IMR-90 (cell line): ENCODE results near the gene IFNK. TPM values are rescaled to one million over a fixed set of nuclear protein-coding genes. Genes with fewer than 3 reads are reported as not detected.

ENCODE experiments used
- ATAC-seq: fragments of 200-7000 bp; cut with Tn5 transposase; 2 replicates; pipeline ENCODE4 v1.9.1; 2020; ENCODE audit warnings: low read depth, mild to moderate bottlenecking, moderate library complexity
- BruUV-seq: library from RNA; stranded (reverse); fragments of 400-500 nt; replicated peaks from 2 replicates; lab custom pipeline; 2021; lab: Mats Ljungman, UMichigan
- CTCF ChIA-PET: fragments of 300-600 bp; formaldehyde crosslinking; extraction: SDS; loops from one replicate; lab custom pipeline; 2021; ENCODE audit warnings: antibody characterized with exemption; lab: Yijun Ruan, JAX
- POLR2A ChIA-PET: fragments of 300-600 bp; sonication (Branson Sonifier 250); formaldehyde crosslinking; loops from one replicate; lab custom pipeline; 2022; ENCODE audit warnings: antibody characterized with exemption; ENCODE audit not compliant: unreplicated experiment; lab: Charles Lee
- DNase-seq: peaks from one replicate; pipeline ENCODE4 v3.0.0; 2013
- H2AFZ ChIP-seq: replicated peaks from 2 replicates; pipeline ENCODE3; 2013; ENCODE audit warnings: low read length, mild to moderate bottlenecking; ENCODE audit not compliant: poor library complexity
- H2AK5ac ChIP-seq: 2 replicates; pipeline ENCODE4 v1.6.1; 2013; ENCODE audit warnings: low read depth, low read length, inconsistent platforms
- H2AK9ac ChIP-seq: replicated peaks from 2 replicates; pipeline ENCODE3; 2013; ENCODE audit warnings: mild to moderate bottlenecking, low read depth, low read length, moderate library complexity; ENCODE audit not compliant: poor library complexity
- H2BK120ac ChIP-seq: 2 replicates; pipeline ENCODE4 v1.6.1; 2013; ENCODE audit warnings: low read depth, low read length, inconsistent platforms
- H2BK15ac ChIP-seq: 3 replicates; pipeline ENCODE4 v1.6.1; 2013; ENCODE audit warnings: low read depth, low read length, inconsistent platforms
- H2BK20ac ChIP-seq: 2 replicates; pipeline ENCODE4 v1.6.1; 2013; ENCODE audit warnings: low read depth, mild to moderate bottlenecking, inconsistent platforms, low read length, moderate library complexity
- H2BK5ac ChIP-seq: 2 replicates; pipeline ENCODE4 v1.6.1; 2013; ENCODE audit warnings: mild to moderate bottlenecking, low read depth, low read length, inconsistent platforms; ENCODE audit not compliant: poor library complexity, severe bottlenecking
- H3K14ac ChIP-seq: replicated peaks from 2 replicates; pipeline ENCODE4 v1.6.1; 2013; ENCODE audit warnings: low read depth, low read length, inconsistent platforms
- H3K18ac ChIP-seq: 2 replicates; pipeline ENCODE4 v1.6.1; 2013; ENCODE audit warnings: low read depth, low read length, control low read depth
- H3K23ac ChIP-seq: 2 replicates; pipeline ENCODE4 v1.6.1; 2013; ENCODE audit warnings: low read depth, low read length, inconsistent platforms
- H3K27ac ChIP-seq: 2 replicates; pipeline ENCODE4 v1.5.1; 2013; ENCODE audit warnings: mild to moderate bottlenecking, control low read depth, low read length; ENCODE audit not compliant: insufficient read depth
- H3K27me3 ChIP-seq: 2 replicates; pipeline ENCODE4 v1.6.1; 2013; ENCODE audit warnings: low read length; ENCODE audit not compliant: control insufficient read depth, insufficient read depth
- H3K36me3 ChIP-seq: 2 replicates; pipeline ENCODE4 v1.6.1; 2013; ENCODE audit warnings: low read length, mixed read lengths; ENCODE audit not compliant: control insufficient read depth, insufficient read depth
- H3K4ac ChIP-seq: 2 replicates; pipeline ENCODE4 v1.6.1; 2013; ENCODE audit warnings: low read depth, low read length, inconsistent platforms
- H3K4me1 ChIP-seq: 2 replicates; pipeline ENCODE4 v1.6.1; 2013; ENCODE audit warnings: low read length, mixed read lengths; ENCODE audit not compliant: control insufficient read depth, insufficient read depth
- H3K4me2 ChIP-seq: 2 replicates; pipeline ENCODE4 v1.6.1; 2013; ENCODE audit warnings: low read depth, mild to moderate bottlenecking, control low read depth, low read length, moderate library complexity
- H3K4me3 ChIP-seq: 2 replicates; pipeline ENCODE4 v1.5.1; 2013; ENCODE audit warnings: low read depth, mild to moderate bottlenecking, control low read depth, low read length, moderate library complexity; ENCODE audit not compliant: insufficient read depth
- H3K56ac ChIP-seq: 2 replicates; pipeline ENCODE4 v1.6.1; 2013; ENCODE audit warnings: low read length, inconsistent platforms; ENCODE audit not compliant: insufficient read depth; ENCODE audit errors: extremely low read depth
- H3K79me1 ChIP-seq, 2 experiments: 2 replicates each; pipeline ENCODE4 v1.6.1; 2013; ENCODE audit warnings: low read length in 2 of 2, inconsistent platforms in 1 of 2, low read depth in 1 of 2
- H3K9ac ChIP-seq: 2 replicates; pipeline ENCODE4 v1.6.1; 2013; ENCODE audit warnings: low read depth, low read length, control low read depth
- H3K9me1 ChIP-seq: 2 replicates; pipeline ENCODE4 v1.6.1; 2013; ENCODE audit warnings: low read length, inconsistent platforms; ENCODE audit not compliant: insufficient read depth
- H3K9me3 ChIP-seq: 2 replicates; pipeline ENCODE4 v1.6.1; 2013; ENCODE audit warnings: low read length; ENCODE audit not compliant: control insufficient read depth, insufficient read depth
- H4K20me1 ChIP-seq: 2 replicates; pipeline ENCODE4 v1.6.1; 2013; ENCODE audit warnings: low read length, inconsistent platforms; ENCODE audit not compliant: insufficient read depth
- H4K5ac ChIP-seq: 2 replicates; pipeline ENCODE4 v1.6.1; 2013; ENCODE audit warnings: mild to moderate bottlenecking, low read depth, low read length, control low read depth
- H4K8ac ChIP-seq, 2 experiments: 2 replicates each; pipeline ENCODE4 v1.6.1; 2013; ENCODE audit warnings: low read depth in 2 of 2, low read length in 2 of 2, control low read depth in 1 of 2, inconsistent platforms in 1 of 2
- H4K91ac ChIP-seq: 2 replicates; pipeline ENCODE4 v1.6.1; 2013; ENCODE audit warnings: low read depth, low read length, inconsistent platforms; ENCODE audit not compliant: insufficient read depth
- CHD1 ChIP-seq: IDR thresholded peaks from 2 replicates; pipeline ENCODE4 v1.6.1; 2012; ENCODE audit warnings: low read depth, low read length, improper control_type of control experiment
- CTCF ChIP-seq: conservative IDR thresholded peaks from 2 replicates; pipeline ENCODE4 v1.5.1; 2012; ENCODE audit warnings: mild to moderate bottlenecking, low read depth, low read length, improper control_type of control experiment
- FOS ChIP-seq: fragments of 150-350 bp; IDR thresholded peaks from 2 replicates; pipeline ENCODE4 v1.6.1; 2016; ENCODE audit warnings: low read depth, low read length
- MAZ ChIP-seq: IDR thresholded peaks from 2 replicates; pipeline ENCODE4 v1.6.1; 2012; ENCODE audit warnings: low read depth, mild to moderate bottlenecking, low read length, improper control_type of control experiment, moderate library complexity, borderline replicate concordance
- MXI1 ChIP-seq: IDR thresholded peaks from 2 replicates; pipeline ENCODE4 v1.6.1; 2012; ENCODE audit warnings: low read depth, mild to moderate bottlenecking, low read length, moderate library complexity, borderline replicate concordance
- RAD21 ChIP-seq: IDR thresholded peaks from 2 replicates; pipeline ENCODE4 v1.6.1; 2012; ENCODE audit warnings: low read length, improper control_type of control experiment
- SMC3 ChIP-seq: fragments of 150-350 bp; IDR thresholded peaks from 2 replicates; pipeline ENCODE4 v1.6.1; 2016; ENCODE audit warnings: low read depth, mild to moderate bottlenecking, antibody characterized with exemption, low read length, moderate library complexity
- WGBS, 2 experiments: methylation state at CpG; one replicate each; pipeline versions ENCODE4 v1.1.5 to v1.1.7; 2013; ENCODE audit warnings: missing lambda C conversion rate in 2 of 2; ENCODE audit not compliant: insufficient read length in 1 of 2; ENCODE audit errors: extremely low coverage in 2 of 2; 5-methylcytosine and 5-hydroxymethylcytosine counted together
- dilution Hi-C: fragments of 300-500 bp; cut with HindIII; formaldehyde crosslinking; loops from one replicate; pipeline ENCODE4 v1.14.3; 2018; ENCODE audit warnings: low sequenced_read_pairs; ENCODE audit not compliant: unreplicated experiment
- in situ Hi-C: fragments of 300-500 bp; cut with MboI; formaldehyde crosslinking; loops from 3 replicates; pipeline ENCODE4 v1.14.3; 2019; ENCODE audit warnings: low sequenced_read_pairs, inconsistent platforms, mixed read lengths
- intact Hi-C: fragments of 100-400 bp; cut with micrococcal nuclease; formaldehyde crosslinking; loops from 2 replicates; pipeline ENCODE4 v1.10.0; 2022
- polyA plus RNA-seq, 3 experiments: library from polyadenylated mRNA; depleted of rRNA; stranded (reverse); fragments of >200 nt; gene quantifications; 2 replicates each; pipeline ENCODE4 v1.2.3, GENCODE V29; 2012; ENCODE audit warnings: low replicate concordance in 1 of 3
- total RNA-seq: library from RNA; depleted of rRNA; stranded (reverse); fragments of >200 nt; gene quantifications from 2 replicates; pipeline ENCODE4 v1.2.3, GENCODE V29; 2012

Gene IFNK
- total and polyA plus RNA-seq, 2 of the 4 experiments (the other 2 are of a cell fraction) = not detected

GRCh38 chr9:27529316-27530278 is 5.5 kb downstream of the IFNK start, which contains the start of gene MOB3B:
MOB3B (minus strand) TSS chr9:27529814; CDS start chr9:27455550, 74,264 bp downstream.
- Histone ChIP-seq H3K4me3 (peak within 1 kb of the TSS; percentile 57), H3K36me3 (no peaks in the 10 kb centered on the region), H2BK15ac (no peak within 1 kb of the TSS), H3K4me2 (peak within 1 kb of the TSS; percentile 97), H4K91ac (no peak within 1 kb of the TSS), H3K18ac (no peak within 1 kb of the TSS), H2BK5ac (no peak within 1 kb of the TSS), H3K9me1 (no peaks in the 10 kb centered on the region), H3K27me3 (peaks cover 32% of the 10 kb centered on the region), H2AK5ac (no peak within 1 kb of the TSS), H3K4me1 (no peaks in the 10 kb centered on the region), H3K14ac (no peak within 1 kb of the TSS), H3K4ac (no peak within 1 kb of the TSS), H2BK120ac (no peak within 1 kb of the TSS), H3K56ac (no peak within 1 kb of the TSS), H3K9ac (no peak within 1 kb of the TSS; the same call in 1 of the 2 replicates), H4K8ac (no peak within 1 kb of the TSS), H2AK9ac (no peak within 1 kb of the TSS), H2BK20ac (no peak within 1 kb of the TSS), H2AFZ (peak within 1 kb of the TSS; percentile 89), H3K79me1 (no peaks in the 10 kb centered on the region), H3K23ac (peak within 1 kb of the TSS; percentile 60; the same call in 1 of the 2 replicates), H3K27ac (no peak within 1 kb of the TSS), H4K5ac (no peak within 1 kb of the TSS), H4K20me1 (no peaks in the 10 kb centered on the region), H3K9me3 (no peaks in the 10 kb centered on the region)
- ATAC-seq (peak; percentile 98), DNase-seq (peak; percentile 50)
- in situ Hi-C loops = loop anchor here (5.0 kb wide), 1 partner anchor 197 kb away; no protein-coding TSS in a partner anchor
- intact Hi-C loops = loop anchor here (1.0 kb wide), 1 partner anchor 196 kb away; no protein-coding TSS in a partner anchor
- dilution Hi-C loops = no loop called here
- ChIA-PET CTCF (interaction anchor here (0.6 to 2.9 kb wide), 9 partner anchors 10 to 197 kb away, joined by 3 to 16 read pairs (median 3); no protein-coding TSS in a partner anchor), POLR2A (no interaction called here)
- 0% methylated on average over 4 of the region's 74 CpGs; no CpG with 5 or more reads in 1 of the 2 experiments for WGBS, 2 experiments
- TF ChIP-seq CHD1 (no peak), FOS (no peak), MAZ (peak; percentile 67; the same call in 1 of the 2 replicates), RAD21 (peak; percentile 54), MXI1 (no peak), SMC3 (peak; percentile 58), CTCF (peak; percentile 82)
- no TSS peak for BruUV-seq
